ENCODE data around the gene MYO3B. TPM values are rescaled to one million over a fixed set of nuclear protein-coding genes. Genes with fewer than 3 reads are reported as not detected.

MYO3B gene
- total RNA-seq, 1 experiment from 2014 or later: 0.63 TPM

DNA sequence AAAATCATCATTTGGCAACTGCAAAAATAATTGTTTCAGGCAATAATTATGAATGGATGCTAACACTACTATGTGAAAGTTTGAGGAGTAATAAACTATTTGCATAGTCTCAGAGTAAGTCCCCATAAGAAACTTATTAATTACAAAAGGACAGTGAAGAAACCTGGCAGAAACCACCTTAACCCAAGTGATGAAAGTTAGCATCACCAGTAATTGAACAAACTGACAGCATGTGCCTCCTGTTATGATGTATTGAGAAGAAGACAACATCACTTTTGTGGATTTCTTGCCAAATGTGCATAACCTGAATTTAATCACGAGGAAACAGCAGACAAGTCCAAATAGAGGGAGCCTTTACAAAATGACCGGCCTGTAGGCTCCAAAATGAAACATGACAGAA lies 353.9 kb downstream of the MYO3B start:
- H4K20me1 ChIP-seq (ENCODE audit: control insufficient read depth, insufficient read depth, insufficient read length): no peaks in the 10 kb centered on the region
- no peak overlapping the region for H3K14ac ChIP-seq (ENCODE audit: insufficient read depth, low read length)
- H2AK5ac ChIP-seq (ENCODE audit: insufficient read length, low read length): no peak overlapping the region
- no peak overlapping the region for H2BK20ac ChIP-seq (ENCODE audit: low read depth, low read length, poor library complexity, severe bottlenecking)
- H3K4me1 ChIP-seq (ENCODE audit: insufficient read depth, low read length): no peaks in the 10 kb centered on the region
- Mint-ChIP-seq H3K4me3 (no peak overlapping the region), H3K27ac (no peak overlapping the region), H3K4me1 (peaks cover 12 to 13% of the 10 kb centered on the region in 2 experiments), H3K9me3 (no peaks in the 10 kb centered on the region), H3K36me3 (ENCODE audit: insufficient read depth in 1 of 3, low read depth in 3 of 3) (0 out of 7 replicates have a peak, but pooled peaks cover 0 to 2% (median 0%) of the 10 kb centered on the region in 3 experiments), H3K27me3 (ENCODE audit: low read depth) (peaks cover 2% of the 10 kb centered on the region)
- H2BK12ac ChIP-seq (ENCODE audit: insufficient read length, low read depth, low read length): no peak overlapping the region
- H3K27me3 ChIP-seq (ENCODE audit: insufficient read depth, low read length): no peaks in the 10 kb centered on the region
- no peak overlapping the region for H2BK120ac ChIP-seq (ENCODE audit: low read depth, low read length, poor library complexity, severe bottlenecking)
- no peak overlapping the region for H2BK15ac ChIP-seq (ENCODE audit: low read depth, low read length)
- no peaks in the 10 kb centered on the region for H3K23me2 ChIP-seq (ENCODE audit: insufficient read length, low read depth, low read length, poor library complexity, severe bottlenecking)
- no peak overlapping the region for H4K5ac ChIP-seq (ENCODE audit: insufficient read length, low read depth, low read length)
- H2AFZ ChIP-seq (ENCODE audit: low read length): no peak overlapping the region
- H3K18ac ChIP-seq (ENCODE audit: insufficient read length, low read depth, low read length): no peak overlapping the region
- no peak overlapping the region for H3K4me2 ChIP-seq (ENCODE audit: insufficient read depth, insufficient read length, low read length)
- no peak overlapping the region for H3K56ac ChIP-seq (ENCODE audit: insufficient read length, low read depth, low read length)
- no peak overlapping the region for H4K8ac ChIP-seq (replicated peaks; ENCODE audit: insufficient read length, low read depth, low read length)
- H2BK5ac ChIP-seq (ENCODE audit: insufficient read length, low read length): no peak overlapping the region
- no peaks in the 10 kb centered on the region for H3K79me1 ChIP-seq (ENCODE audit: insufficient read depth, low read depth, low read length, poor library complexity, severe bottlenecking)
- no peaks in the 10 kb centered on the region for H3K9me3 ChIP-seq (ENCODE audit: control insufficient read depth, low read depth, low read length)
- H3K79me2 ChIP-seq (ENCODE audit: insufficient read depth, low read length): no peaks in the 10 kb centered on the region
- no peak overlapping the region for H3K4ac ChIP-seq (ENCODE audit: low read depth, low read length)
- H3K23ac ChIP-seq (ENCODE audit: insufficient read length, low read depth, low read length): no peak overlapping the region
- H3T11ph ChIP-seq (ENCODE audit: low read length): no peak overlapping the region
- TF ChIP-seq, protein P1, sequence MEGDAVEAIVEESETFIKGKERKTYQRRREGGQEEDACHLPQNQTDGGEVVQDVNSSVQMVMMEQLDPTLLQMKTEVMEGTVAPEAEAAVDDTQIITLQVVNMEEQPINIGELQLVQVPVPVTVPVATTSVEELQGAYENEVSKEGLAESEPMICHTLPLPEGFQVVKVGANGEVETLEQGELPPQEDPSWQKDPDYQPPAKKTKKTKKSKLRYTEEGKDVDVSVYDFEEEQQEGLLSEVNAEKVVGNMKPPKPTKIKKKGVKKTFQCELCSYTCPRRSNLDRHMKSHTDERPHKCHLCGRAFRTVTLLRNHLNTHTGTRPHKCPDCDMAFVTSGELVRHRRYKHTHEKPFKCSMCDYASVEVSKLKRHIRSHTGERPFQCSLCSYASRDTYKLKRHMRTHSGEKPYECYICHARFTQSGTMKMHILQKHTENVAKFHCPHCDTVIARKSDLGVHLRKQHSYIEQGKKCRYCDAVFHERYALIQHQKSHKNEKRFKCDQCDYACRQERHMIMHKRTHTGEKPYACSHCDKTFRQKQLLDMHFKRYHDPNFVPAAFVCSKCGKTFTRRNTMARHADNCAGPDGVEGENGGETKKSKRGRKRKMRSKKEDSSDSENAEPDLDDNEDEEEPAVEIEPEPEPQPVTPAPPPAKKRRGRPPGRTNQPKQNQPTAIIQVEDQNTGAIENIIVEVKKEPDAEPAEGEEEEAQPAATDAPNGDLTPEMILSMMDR (conservative IDR thresholded peaks at IDR 0.05): no peak
- H3K27ac ChIP-seq (ENCODE audit: insufficient read length, low read depth, low read length): no peak overlapping the region
- no peak for DNase-seq
- WGBS (ENCODE audit: extremely low coverage, insufficient read length, low lambda C conversion rate): no CpG with 5 or more reads among the region's 2 CpGs
- no peak overlapping the region for H3K9ac ChIP-seq (ENCODE audit: extremely low read depth, insufficient read length, low read length)
- H4K91ac ChIP-seq (ENCODE audit: insufficient read length, low read depth, low read length): no peak overlapping the region

All from H9 (cell line).